Erythroblast (primary cell): Measurements from ENCODE around the gene SLC24A1.

Source experiments
- GATA1 ChIP-seq: IDR thresholded peaks from 2 replicates; pipeline ENCODE4 v1.6.1; 2011; ENCODE audit warnings: low read depth, mild to moderate bottlenecking, control low read depth, low read length, moderate library complexity
- POLR2A ChIP-seq: IDR thresholded peaks from 2 replicates; pipeline ENCODE4 v1.6.1; 2011; ENCODE audit warnings: mild to moderate bottlenecking, low read length

GRCh38 chr15:65633752-65634151, 12.0 kb downstream of the SLC24A1 start:
- no peak for TF ChIP-seq POLR2A
- TF ChIP-seq GATA1, result no peak
